Ammon's horn (tissue), 1 donor: Measurements from ENCODE around the gene HDDC2.

Experiments used
- DNase-seq: peaks from one replicate; pipeline ENCODE4 v3.0.0-alpha.2; 2016; ENCODE audit warnings: low spot score

Gene HDDC2

GRCh38 chr6:125301435-125302391 is at the start of gene HDDC2:
HDDC2 (minus strand) TSS chr6:125301967; CDS start chr6:125301932, 35 bp downstream.
- DNase-seq: peak; percentile 66

GRCh38 chr6:125346926-125347563 is 45.3 kb upstream of the HDDC2 start:
- DNase-seq: no peak

- DNase-seq: no peak
These were observed 44.6 kb upstream of the HDDC2 start for GRCh38 chr6:125346201-125346925.

GRCh38 chr6:125341460-125341859 is 39.7 kb upstream of the HDDC2 start:
- DNase-seq: no peak

- no peak for DNase-seq
These were observed 39.2 kb upstream of the HDDC2 start for GRCh38 chr6:125340991-125341390.

GRCh38 chr6:125340175-125340835 is 38.5 kb upstream of the HDDC2 start:
- no peak for DNase-seq

- DNase-seq: no peak
These were observed 37.9 kb upstream of the HDDC2 start for GRCh38 chr6:125339653-125340052.

GRCh38 chr6:125338381-125338780 is 36.6 kb upstream of the HDDC2 start:
- no peak for DNase-seq

GRCh38 chr6:125337706-125338105 is 35.9 kb upstream of the HDDC2 start:
- no peak for DNase-seq

GRCh38 chr6:125332664-125333063 is 30.9 kb upstream of the HDDC2 start:
- DNase-seq: no peak

GRCh38 chr6:125325586-125325985 is 23.8 kb upstream of the HDDC2 start:
- DNase-seq: no peak

- no peak for DNase-seq
These were observed 21.6 kb upstream of the HDDC2 start for GRCh38 chr6:125323376-125323775.

- peak; percentile 94 for DNase-seq
These were observed 14.9 kb upstream of the HDDC2 start for GRCh38 chr6:125316621-125317020.

GRCh38 chr6:125315548-125315947 is 13.8 kb upstream of the HDDC2 start:
- DNase-seq: no peak

GRCh38 chr6:125314009-125314581 is 12.3 kb upstream of the HDDC2 start:
- peak; percentile 84 for DNase-seq

- DNase-seq: no peak
These were observed 11.2 kb upstream of the HDDC2 start for GRCh38 chr6:125312950-125313349.

- no peak for DNase-seq
These were observed 10.7 kb upstream of the HDDC2 start for GRCh38 chr6:125312478-125312877.

- peak; percentile 85 for DNase-seq
These were observed 9.4 kb upstream of the HDDC2 start for GRCh38 chr6:125310994-125311649.

- no peak for DNase-seq
These were observed 6.3 kb upstream of the HDDC2 start for GRCh38 chr6:125307964-125308615.

- DNase-seq: no peak
These were observed 5.5 kb upstream of the HDDC2 start for GRCh38 chr6:125307150-125307838.
